Neuronal stem cell (in vitro differentiated cells): ENCODE measurements around the gene STX17.

Source experiments
- DNase-seq: peaks from one replicate; pipeline ENCODE4 v3.0.0-alpha.2; 2013; ENCODE audit warnings: low spot score
- H2AFZ ChIP-seq: one replicate; pipeline ENCODE4 v1.6.1; 2013; ENCODE audit warnings: mild to moderate bottlenecking, low read length, inconsistent platforms
- H2AK5ac ChIP-seq: 2 replicates; pipeline ENCODE4 v1.6.1; 2013; ENCODE audit warnings: low read depth, mild to moderate bottlenecking, inconsistent platforms, low read length, moderate library complexity, mixed read lengths
- H2BK120ac ChIP-seq: 2 replicates; pipeline ENCODE4 v1.6.1; 2013; ENCODE audit warnings: low read depth, mild to moderate bottlenecking, inconsistent platforms, low read length, moderate library complexity, mixed read lengths
- H2BK12ac ChIP-seq: one replicate; pipeline ENCODE4 v1.6.1; 2013; ENCODE audit warnings: low read length, inconsistent platforms
- H2BK15ac ChIP-seq: 2 replicates; pipeline ENCODE4 v1.6.1; 2013; ENCODE audit warnings: mild to moderate bottlenecking, low read length, inconsistent platforms, mixed read lengths
- H2BK5ac ChIP-seq: one replicate; pipeline ENCODE4 v1.6.1; 2013; ENCODE audit warnings: inconsistent platforms, mild to moderate bottlenecking, low read length, moderate library complexity
- H3K14ac ChIP-seq: one replicate; pipeline ENCODE4 v1.6.1; 2013; ENCODE audit warnings: low read length, inconsistent platforms
- H3K18ac ChIP-seq: 2 replicates; pipeline ENCODE4 v1.6.1; 2013; ENCODE audit warnings: low read length, inconsistent platforms
- H3K23ac ChIP-seq: 2 replicates; pipeline ENCODE4 v1.6.1; 2013; ENCODE audit warnings: low read depth, mild to moderate bottlenecking, mixed read lengths, low read length, inconsistent platforms; ENCODE audit not compliant: poor library complexity
- H3K27ac ChIP-seq: replicated peaks from 3 replicates; pipeline ENCODE4 v1.5.1; 2013; ENCODE audit warnings: low read length, inconsistent platforms
- H3K27me3 ChIP-seq, 3 experiments: 2 replicates each; pipeline ENCODE4 v1.6.1; 2013; ENCODE audit warnings: low read length in 3 of 3, mild to moderate bottlenecking in 2 of 3, inconsistent platforms in 1 of 3, low read depth in 1 of 3, mixed read lengths in 1 of 3, moderate library complexity in 1 of 3; ENCODE audit not compliant: control insufficient read depth in 3 of 3, insufficient read depth in 3 of 3
- H3K36me3 ChIP-seq, 2 donors: replicated peaks in 1 of 2; 2 replicates each; pipeline ENCODE4 v1.6.1; 2013; ENCODE audit warnings: low read length in 2 of 2; ENCODE audit not compliant: control insufficient read depth in 2 of 2, insufficient read depth in 2 of 2
- H3K4ac ChIP-seq: 2 replicates; pipeline ENCODE4 v1.6.1; 2013; ENCODE audit warnings: inconsistent platforms, mild to moderate bottlenecking, low read length, moderate library complexity
- H3K4me1 ChIP-seq, 2 donors: 1 replicate in 1 of 2; 2 replicates in 1 of 2; pipeline ENCODE4 v1.6.1; 2013; ENCODE audit warnings: low read length in 2 of 2, low read depth in 1 of 2; ENCODE audit not compliant: control insufficient read depth in 2 of 2, insufficient read depth in 1 of 2
- H3K4me2 ChIP-seq: one replicate; pipeline ENCODE4 v1.6.1; 2013; ENCODE audit warnings: mild to moderate bottlenecking, low read length, inconsistent platforms; ENCODE audit not compliant: insufficient read depth, poor library complexity, severe bottlenecking
- H3K4me3 ChIP-seq, 2 donors: 2 replicates each; pipeline ENCODE4 v1.5.1; 2013; ENCODE audit warnings: low read length in 2 of 2, mild to moderate bottlenecking in 2 of 2, inconsistent platforms in 1 of 2, moderate library complexity in 1 of 2
- H3K79me1 ChIP-seq: one replicate; pipeline ENCODE4 v1.6.1; 2013; ENCODE audit warnings: low read depth, mild to moderate bottlenecking, inconsistent platforms, low read length, moderate library complexity
- H3K9ac ChIP-seq: one replicate; pipeline ENCODE4 v1.6.1; 2013; ENCODE audit warnings: mild to moderate bottlenecking, low read depth, low read length, inconsistent platforms; ENCODE audit not compliant: poor library complexity
- H3K9me3 ChIP-seq, 2 donors: replicated peaks in 1 of 2; 2 replicates each; pipeline versions ENCODE3 to v1.6.1; 2013; ENCODE audit warnings: low read length in 2 of 2, mild to moderate bottlenecking in 2 of 2, inconsistent platforms in 1 of 2, low read depth in 1 of 2, mixed read lengths in 1 of 2, moderate library complexity in 1 of 2; ENCODE audit not compliant: control insufficient read depth in 2 of 2, insufficient read depth in 1 of 2
- H4K8ac ChIP-seq: one replicate; pipeline ENCODE4 v1.6.1; 2013; ENCODE audit warnings: low read depth, mild to moderate bottlenecking, inconsistent platforms, low read length, moderate library complexity
- H4K91ac ChIP-seq: one replicate; pipeline ENCODE4 v1.6.1; 2013; ENCODE audit warnings: low read length, low read depth, mild to moderate bottlenecking, inconsistent platforms; ENCODE audit not compliant: poor library complexity
- WGBS, 2 donors: extraction: QIAGEN DNeasy Blood & Tissue Kit; methylation state at CpG; one replicate each; pipeline ENCODE4 v1.1.7; 2013; ENCODE audit warnings: missing lambda C conversion rate in 2 of 2, mixed read lengths in 1 of 2; ENCODE audit not compliant: insufficient read length in 2 of 2, insufficient replicate concordance in 1 of 2; ENCODE audit errors: extremely low coverage in 2 of 2; 5-methylcytosine and 5-hydroxymethylcytosine counted together

The STX17 gene

GRCh38 chr9:99911600-99911999 lies 5.1 kb downstream of the STX17 start:
- H2BK15ac ChIP-seq, result no peak overlapping the region
- no peak overlapping the region for H2AK5ac ChIP-seq
- no peak overlapping the region for H3K23ac ChIP-seq
- no peaks in the 10 kb centered on the region for H3K9me3 ChIP-seq
- H3K27me3 ChIP-seq, result no peaks in the 10 kb centered on the region
- H3K79me1 ChIP-seq, result no peaks in the 10 kb centered on the region
- no CpG with 5 or more reads among the region's 7 CpGs for WGBS, 2 donors
- H4K8ac ChIP-seq, result no peak overlapping the region
- no peak overlapping the region for H3K27ac ChIP-seq
- H3K4me1 ChIP-seq, result peaks cover 0 to 2% of the 10 kb centered on the region in 2 donors
- H3K4me3 ChIP-seq, result no peak overlapping the region
- H2BK5ac ChIP-seq, result no peak overlapping the region
- H2BK120ac ChIP-seq, result no peak overlapping the region
- no peak overlapping the region for H3K18ac ChIP-seq
- H3K4me2 ChIP-seq, result no peak overlapping the region
- H3K9ac ChIP-seq, result no peak overlapping the region
- H3K36me3 ChIP-seq, result peaks cover 0 to 20% of the 10 kb centered on the region in 2 donors
- H3K4ac ChIP-seq, result no peak overlapping the region
- no peak overlapping the region for H3K14ac ChIP-seq
- H2AFZ ChIP-seq, result no peak overlapping the region
- no peak overlapping the region for H2BK12ac ChIP-seq
- DNase-seq, result no peak
- H4K91ac ChIP-seq, result no peak overlapping the region

- Histone ChIP-seq H3K4ac (no peak overlapping the region), H2AFZ (no peak overlapping the region)
Measured at GRCh38 chr9:99916650-99917049, 10.2 kb downstream of the STX17 start.

GRCh38 chr9:99918134-99918533 lies 11.7 kb downstream of the STX17 start:
- WGBS, 2 donors, result no CpG with 5 or more reads among the region's 3 CpGs
- Histone ChIP-seq H4K8ac (no peak overlapping the region), H3K9me3 (no peaks in the 10 kb centered on the region), H3K4me3 (no peak overlapping the region), H2BK5ac (no peak overlapping the region), H2BK12ac (no peak overlapping the region), H2BK15ac (no peak overlapping the region), H3K36me3 (peaks cover 12 to 82% of the 10 kb centered on the region in 2 donors), H3K27me3 (no peaks in the 10 kb centered on the region), H3K4ac (no peak overlapping the region), H3K18ac (no peak overlapping the region), H3K14ac (no peak overlapping the region), H3K9ac (no peak overlapping the region), H3K4me2 (no peak overlapping the region), H2BK120ac (no peak overlapping the region), H2AFZ (no peak overlapping the region), H4K91ac (no peak overlapping the region), H3K23ac (no peak overlapping the region), H3K79me1 (no peaks in the 10 kb centered on the region), H3K4me1 (no peaks in the 10 kb centered on the region), H3K27ac (no peak overlapping the region), H2AK5ac (no peak overlapping the region)
- no peak for DNase-seq

More at GRCh38 chr9:99916650-99917049, 10.2 kb downstream of the STX17 start:
- no peak for DNase-seq
- Histone ChIP-seq H3K18ac (no peak overlapping the region), H3K23ac (no peak overlapping the region), H3K79me1 (no peaks in the 10 kb centered on the region), H3K4me1 (no peaks in the 10 kb centered on the region), H3K4me3 (no peak overlapping the region), H3K9ac (no peak overlapping the region), H3K4me2 (no peak overlapping the region), H2BK120ac (no peak overlapping the region), H3K36me3 (peaks cover 7 to 68% of the 10 kb centered on the region in 2 donors), H2BK15ac (no peak overlapping the region), H2BK12ac (no peak overlapping the region), H2BK5ac (no peak overlapping the region), H4K8ac (no peak overlapping the region), H3K27ac (no peak overlapping the region), H2AK5ac (no peak overlapping the region), H3K9me3 (no peaks in the 10 kb centered on the region), H4K91ac (no peak overlapping the region), H3K27me3 (no peaks in the 10 kb centered on the region), H3K14ac (no peak overlapping the region)
- WGBS, 2 donors, result no CpG with 5 or more reads among the region's 1 CpG

- Histone ChIP-seq H4K8ac (no peak overlapping the region), H3K4me3 (no peak overlapping the region), H3K4ac (no peak overlapping the region), H2BK120ac (no peak overlapping the region), H3K27ac (no peak overlapping the region), H2BK5ac (no peak overlapping the region), H2AK5ac (no peak overlapping the region), H3K4me2 (no peak overlapping the region), H3K36me3 (peaks cover 15 to 93% of the 10 kb centered on the region in 2 donors), H3K27me3 (no peaks in the 10 kb centered on the region), H3K79me1 (no peaks in the 10 kb centered on the region), H2BK15ac (no peak overlapping the region), H3K9ac (no peak overlapping the region), H3K23ac (no peak overlapping the region), H3K14ac (no peak overlapping the region), H2BK12ac (no peak overlapping the region), H3K4me1 (no peaks in the 10 kb centered on the region), H3K9me3 (peaks cover 2 to 10% of the 10 kb centered on the region in 2 donors), H4K91ac (no peak overlapping the region), H3K18ac (no peak overlapping the region), H2AFZ (no peak overlapping the region)
- DNase-seq, result no peak
- WGBS, 2 donors, result no CpG with 5 or more reads among the region's 2 CpGs
Measured at GRCh38 chr9:99919930-99920329, 13.5 kb downstream of the STX17 start.
